A549 (cell line): ENCODE results near the gene AK1. TPM values are rescaled to one million over a fixed set of nuclear protein-coding genes. Genes with fewer than 3 reads are reported as not detected.

Experiments used
- ATAC-seq, 2 experiments: fragments of 200-7000 bp in 1 of 2; fragments of >200 bp in 1 of 2; cut with Nextera tagmentation in 1 of 2; cut with Tn5 transposase in 1 of 2; 3 replicates each; pipeline versions ENCODE4 v1.8.0 to v1.9.1; 2018 to 2020; ENCODE audit warnings: mild to moderate bottlenecking in 1 of 2, moderate library complexity in 1 of 2
- CTCF ChIA-PET: fragments of 300-600 bp; sonication (Branson Sonifier 250); formaldehyde crosslinking; extraction: SDS; loops from one replicate; lab custom pipeline; 2021; ENCODE audit warnings: antibody characterized with exemption, inconsistent platforms; lab: Yijun Ruan, JAX
- POLR2A ChIA-PET: fragments of 350-600 bp; formaldehyde crosslinking; extraction: SDS; loops from one replicate; lab custom pipeline; 2021; ENCODE audit warnings: antibody characterized with exemption, inconsistent platforms; lab: Yijun Ruan, JAX
- DNase-seq, 2 experiments: peaks; one replicate each; pipeline versions ENCODE4 v3.0.0 to v3.0.0-alpha.2; 2011 to 2016; ENCODE audit warnings: low read depth in 1 of 2, low spot score in 1 of 2
- FAIRE-seq: peaks from 2 replicates; lab custom pipeline; 2011; peaks lifted over from hg19 to GRCh38; lab: Jason Lieb, UNC
- H3K27ac ChIP-seq, 2 experiments: fragments of >200 bp; sonication (Bioruptor Twin); formaldehyde crosslinking; 3 replicates each; pipeline ENCODE4 v1.5.1; 2016 to 2017
- H3K4me1 ChIP-seq: fragments of >200 bp; sonication (Bioruptor Twin); formaldehyde crosslinking; 3 replicates; pipeline ENCODE4 v1.6.1; 2016
- H3K4me2 ChIP-seq: fragments of >200 bp; sonication (Bioruptor Twin); formaldehyde crosslinking; 3 replicates; pipeline ENCODE4 v1.6.1; 2016
- H3K4me3 ChIP-seq: fragments of >200 bp; sonication (Bioruptor Twin); formaldehyde crosslinking; 3 replicates; pipeline ENCODE4 v1.5.1; 2016
- H3K9me3 ChIP-seq: fragments of >200 bp; sonication (Bioruptor Twin); formaldehyde crosslinking; 3 replicates; pipeline ENCODE4 v1.6.1; 2016
- CEBPB ChIP-seq, 2 experiments: fragments of >200 bp in 1 of 2; sonication (Bioruptor Twin) in 1 of 2; formaldehyde crosslinking in 1 of 2; IDR thresholded peaks; 2 replicates each; pipeline ENCODE4 v1.6.1; 2012 to 2016
- CHD4 ChIP-seq: fragments of 200-600 bp; sonication (generic); IDR thresholded peaks from 2 replicates; pipeline ENCODE4 v1.6.1; 2016; ENCODE audit warnings: antibody characterized with exemption, mild to moderate bottlenecking, borderline replicate concordance
- FOSL2 ChIP-seq, 2 experiments: fragments of 450-650 bp in 1 of 2; fragments of >200 bp in 1 of 2; sonication (Bioruptor Twin) in 1 of 2; formaldehyde crosslinking; IDR thresholded peaks; 2 replicates each; pipeline versions ENCODE4 v1.5.0 to v1.6.1; 2016 to 2020; ENCODE audit warnings: mild to moderate bottlenecking in 1 of 2, moderate library complexity in 1 of 2
- GATA3 ChIP-seq: IDR thresholded peaks from 2 replicates; pipeline ENCODE4 v1.6.1; 2012; ENCODE audit warnings: borderline replicate concordance
- HOXB13 ChIP-seq: fragments of 250-450 bp; sonication (Bioruptor Pico); IDR thresholded peaks from 2 replicates; pipeline ENCODE4 v1.5.0; 2020; ENCODE audit warnings: low read depth, mild to moderate bottlenecking, moderate library complexity
- JUN ChIP-seq, 2 experiments: fragments of >200 bp; sonication (Bioruptor Twin); formaldehyde crosslinking; IDR thresholded peaks; 2 replicates in 1 of 2; 3 replicates in 1 of 2; pipeline ENCODE4 v1.6.1; 2016 to 2017
- KDM1A ChIP-seq: fragments of 200-600 bp; sonication (generic); IDR thresholded peaks from 2 replicates; pipeline ENCODE4 v1.6.1; 2016; ENCODE audit warnings: low read depth, mild to moderate bottlenecking
- KDM5A ChIP-seq: fragments of 200-600 bp; sonication (generic); IDR thresholded peaks from 2 replicates; pipeline ENCODE4 v1.6.1; 2016; ENCODE audit warnings: antibody characterized with exemption, mild to moderate bottlenecking
- NPAS2 ChIP-seq: fragments of 250-450 bp; sonication (Bioruptor Pico); IDR thresholded peaks from 2 replicates; pipeline ENCODE4 v1.8.0; 2022; ENCODE audit warnings: mild to moderate bottlenecking, moderate library complexity, borderline replicate concordance
- NR3C1 ChIP-seq: fragments of >200 bp; sonication (Bioruptor Twin); formaldehyde crosslinking; IDR thresholded peaks from 3 replicates; pipeline ENCODE4 v1.6.1; 2017
- PHF8 ChIP-seq: fragments of 200-600 bp; sonication (generic); IDR thresholded peaks from 2 replicates; pipeline ENCODE4 v1.6.1; 2016; ENCODE audit warnings: low read depth, mild to moderate bottlenecking, antibody characterized with exemption, moderate library complexity, borderline replicate concordance
- POLR2A ChIP-seq: IDR thresholded peaks from 2 replicates; pipeline ENCODE4 v1.6.1; 2012; ENCODE audit warnings: mild to moderate bottlenecking, low read length
- WGBS: methylation state at CpG from one replicate; pipeline ENCODE4 v1.1.6; 2017; ENCODE audit errors: missing lambda C conversion rate; 5-methylcytosine and 5-hydroxymethylcytosine counted together
- polyA plus RNA-seq, 4 experiments: library from polyadenylated mRNA; depleted of rRNA in 3 of 4; stranded (reverse); fragments of >200 nt; fragmentation: RNase III in 1 of 4; extraction: RNeasy Plus Mini Kit Qiagen cat#74134 plus additional on column Dnase treatment in 1 of 4; gene quantifications; 2 replicates in 3 of 4; 3 replicates in 1 of 4; pipeline ENCODE4 v1.2.3, GENCODE V29; 2011 to 2017
- TF ChIP-seq, protein P1 (sequence below): IDR thresholded peaks from 2 replicates; pipeline ENCODE4 v1.6.1; 2012

The AK1 gene
- polyA plus RNA-seq, 2 of the 4 experiments (the other 2 are of a cell fraction), result 30.0 to 31.9 TPM

GRCh38 chr9:127918183-127919107, 41.0 kb upstream of the AK1 start:
- Histone ChIP-seq H3K27ac (peak overlapping the region; percentile 82 to 90), H3K4me3 (no peak overlapping the region), H3K4me1 (peaks cover 70% of the 10 kb centered on the region), H3K4me2 (peak overlapping the region; percentile 68), H3K9me3 (no peaks in the 10 kb centered on the region)
- 76% methylated on average over 8 of the region's 8 CpGs for WGBS
- ChIA-PET CTCF (interaction anchor here (0.8 to 7.0 kb wide), 11 partner anchors 9 to 415 kb away, joined by 3 to 83 read pairs (median 21); partner anchors contain the start of genes CDK9, PIP5KL1 and TOR2A), POLR2A (interaction anchor here (1.3 kb wide), 1 partner anchor 36 kb away, joined by 6 read pairs; no protein-coding TSS in a partner anchor)
- DNase-seq, result peak in 1 of 2 experiments; percentile 48
- peak; percentile 4 to 19; a peak in 5 of 6 replicates for ATAC-seq
- FAIRE-seq, result no peak
- TF ChIP-seq HOXB13 (CRISPR knock-in tag) (peak; percentile 13; the same call in 1 of the 2 replicates), PHF8 (no peak), GATA3 (0 out of 2 replicates have a peak, but pooled peaks have one; percentile 25)
- TF ChIP-seq, protein P1, sequence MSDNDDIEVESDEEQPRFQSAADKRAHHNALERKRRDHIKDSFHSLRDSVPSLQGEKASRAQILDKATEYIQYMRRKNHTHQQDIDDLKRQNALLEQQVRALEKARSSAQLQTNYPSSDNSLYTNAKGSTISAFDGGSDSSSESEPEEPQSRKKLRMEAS, result 0 out of 2 replicates have a peak, but pooled peaks have one; percentile 23

- no peak for FAIRE-seq
- TF ChIP-seq NPAS2 (CRISPR knock-in tag), result no peak
- TF ChIP-seq NR3C1, result no peak
- TF ChIP-seq POLR2A, result no peak
- Histone ChIP-seq H3K4me2 (peak overlapping the region; percentile 68), H3K4me3 (no peak overlapping the region; the same call in 2 of the 3 replicates), H3K27ac (peak overlapping the region; percentile 82 to 90), H3K4me1 (peaks cover 74% of the 10 kb centered on the region), H3K9me3 (no peaks in the 10 kb centered on the region)
- ChIA-PET POLR2A (interaction anchor here (1.3 kb wide), 1 partner anchor 35 kb away, joined by 6 read pairs; no protein-coding TSS in a partner anchor), CTCF (interaction anchor here (0.9 to 2.9 kb wide), 7 partner anchors 19 to 414 kb away, joined by 3 to 16 read pairs (median 3); partner anchors contain the start of gene TOR2A)
- 52% methylated on average over 6 of the region's 6 CpGs for WGBS
- DNase-seq, result no peak
- no peak for ATAC-seq
Measured at GRCh38 chr9:127917603-127918002, 40.1 kb upstream of the AK1 start.

GRCh38 chr9:127916720-127917581, 39.5 kb upstream of the AK1 start, which contains the start of gene ST6GALNAC4:
TSS of gene ST6GALNAC4 (minus strand) at chr9:127917041. CDS start at chr9:127916419, 622 bp downstream.
- H3K9me3 ChIP-seq, result no peaks in the 10 kb centered on the region
- ATAC-seq (peak; percentile 42 to 74), FAIRE-seq (no peak), DNase-seq (peak; percentile 74 to 89)
- POLR2A ChIA-PET, result interaction anchor here (0.6 to 1.3 kb wide), 12 partner anchors 11 to 1112 kb away, joined by 3 to 6 read pairs (median 3); partner anchors contain the start of gene TOR2A
- TF ChIP-seq CHD4 (no peak), KDM1A (no peak), FOSL2 (IDR thresholded peaks at IDR 0.05) (no peak), FOSL2 (CRISPR knock-in tag; IDR thresholded peaks at IDR 0.05) (no peak), POLR2A (peak; percentile 43; the same call in 1 of the 2 replicates), CEBPB (IDR thresholded peaks at IDR 0.05) (no peak), PHF8 (no peak), KDM5A (no peak), JUN (IDR thresholded peaks at IDR 0.05) (peak in 1 of 2 experiments; percentile 53; a peak in 2 of 5 replicates)
- 10% methylated on average over 25 of the region's 71 CpGs for WGBS
- peaks cover 72% of the 10 kb centered on the region for H3K4me1 ChIP-seq
- peak within 1 kb of the TSS; percentile 65 for H3K4me3 ChIP-seq
- CTCF ChIA-PET, result interaction anchor here (0.7 to 2.9 kb wide), 8 partner anchors 19 to 413 kb away, joined by 3 to 16 read pairs (median 3); partner anchors contain the start of gene TOR2A
- H3K4me2 ChIP-seq, result peak within 1 kb of the TSS; percentile 89
- H3K27ac ChIP-seq, result peak within 1 kb of the TSS; percentile 82 to 90
